Activated T-helper 9 cell treated with anti-CD3 and anti-CD28 coated beads, Interleukin-2, amount 50 U/mL, for 16 hours (primary cell): Measurements from ENCODE around the gene P4HA2.

Experiments used
- DNase-seq: peaks from one replicate; pipeline ENCODE4 v3.0.0-alpha.2; 2020; ENCODE audit warnings: low read depth

The P4HA2 gene

DNA sequence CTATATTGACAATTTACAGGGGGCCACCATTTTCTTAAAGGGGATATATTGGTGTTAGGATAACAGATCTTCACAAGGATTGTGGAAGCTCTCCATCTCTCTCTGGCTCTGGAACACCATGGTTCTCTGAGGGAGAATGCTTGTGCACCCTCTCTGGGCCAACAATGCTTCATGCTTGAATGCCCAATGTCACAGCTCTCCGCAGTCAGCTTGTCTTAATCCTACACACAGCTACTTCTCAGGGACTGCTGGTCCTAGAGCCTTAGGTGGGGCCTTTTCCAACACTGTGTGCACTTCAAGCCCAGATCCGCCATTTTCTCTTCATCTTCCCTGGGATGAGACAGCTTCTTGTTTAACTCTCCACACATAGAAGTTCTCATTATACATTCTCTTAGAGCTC, 22.9 kb upstream of the P4HA2 start:
- DNase-seq, result no peak

DNA sequence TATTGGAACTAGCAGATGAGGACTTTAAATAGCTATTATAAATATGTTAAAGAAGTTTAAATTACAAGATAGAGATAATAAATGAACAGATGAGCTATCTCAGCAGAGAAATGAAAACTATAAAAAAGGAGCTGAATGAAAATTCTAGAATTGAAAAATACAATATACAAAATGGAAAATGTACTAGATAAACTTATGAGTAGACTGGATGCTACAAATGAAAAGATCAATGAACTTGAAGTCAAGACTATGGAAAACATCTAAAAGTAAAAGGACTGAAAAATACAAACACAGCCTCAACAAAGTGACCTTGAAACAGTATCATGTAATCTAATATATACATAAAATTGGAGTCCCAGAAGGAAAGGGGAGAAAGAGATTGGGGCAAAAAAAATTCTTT, 19.2 kb upstream of the P4HA2 start:
- no peak for DNase-seq

DNA sequence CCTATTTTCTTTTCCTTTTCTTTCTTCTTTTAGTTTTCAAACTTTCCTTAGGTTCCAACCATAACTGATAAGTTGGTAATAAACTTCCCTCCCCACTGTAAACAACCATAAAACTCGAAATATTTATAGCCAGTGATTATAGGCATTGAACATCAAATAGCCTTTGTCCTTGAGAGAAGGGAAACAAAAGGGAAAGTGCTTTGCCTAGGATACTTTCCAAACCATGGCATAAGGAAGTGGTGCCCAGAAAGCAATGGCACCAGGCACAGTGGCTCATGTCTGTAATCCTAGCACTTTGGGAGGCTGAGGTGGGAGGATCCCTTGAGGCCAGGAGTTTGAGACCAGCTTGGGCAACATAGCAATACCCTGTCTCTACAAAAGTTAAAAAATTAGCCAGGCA, 17.9 kb upstream of the P4HA2 start:
- no peak for DNase-seq

DNA sequence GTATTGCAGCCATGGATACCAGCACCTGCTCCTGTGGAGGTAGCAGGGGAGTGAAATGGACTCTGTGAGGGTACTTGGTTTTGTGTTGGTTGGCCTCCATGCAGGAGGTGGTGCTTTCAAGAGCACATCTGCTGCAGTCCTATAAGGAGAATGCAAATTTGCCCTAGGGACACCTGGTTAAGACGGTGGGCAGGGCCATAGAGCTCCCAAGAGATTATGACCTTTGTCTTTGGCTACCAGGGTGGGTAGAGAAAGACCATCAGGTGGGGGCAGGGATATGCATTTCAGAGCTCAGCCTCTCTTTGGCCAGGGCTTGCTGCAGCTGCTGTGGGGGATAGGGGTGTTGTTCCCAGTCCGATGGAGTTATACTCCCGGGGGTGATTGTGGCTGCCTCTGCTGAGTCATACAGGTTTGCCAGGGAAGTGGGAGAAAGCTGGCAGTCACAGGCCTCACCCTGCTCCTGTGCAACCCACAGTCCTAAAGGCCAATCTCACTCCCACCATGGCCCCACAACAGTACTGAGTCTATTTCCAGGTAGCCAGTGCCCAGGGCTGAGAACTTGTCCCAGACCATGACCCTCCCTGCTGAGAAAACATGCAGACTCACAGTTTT, 15.8 kb upstream of the P4HA2 start:
- no peak for DNase-seq

DNA sequence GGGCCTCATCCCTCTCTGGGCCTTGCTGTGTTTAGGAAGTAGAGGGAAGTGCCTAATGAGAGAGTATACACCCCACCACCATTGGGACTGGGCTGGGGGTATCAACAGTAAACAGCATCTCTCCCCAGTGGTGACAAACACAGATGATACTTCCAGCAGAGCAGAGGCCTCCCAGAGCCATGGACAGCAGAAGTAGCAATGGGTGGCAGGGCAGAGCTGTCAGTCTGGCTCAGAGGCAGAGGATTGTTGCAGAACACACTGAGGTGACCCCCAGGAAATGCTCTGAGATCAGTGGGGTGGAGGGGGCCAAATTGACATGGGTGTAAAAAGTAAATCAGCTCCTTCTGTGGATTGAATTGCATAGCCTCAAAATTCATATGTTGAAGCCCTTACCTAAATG, 12.1 kb upstream of the P4HA2 start:
- DNase-seq, result no peak

DNA sequence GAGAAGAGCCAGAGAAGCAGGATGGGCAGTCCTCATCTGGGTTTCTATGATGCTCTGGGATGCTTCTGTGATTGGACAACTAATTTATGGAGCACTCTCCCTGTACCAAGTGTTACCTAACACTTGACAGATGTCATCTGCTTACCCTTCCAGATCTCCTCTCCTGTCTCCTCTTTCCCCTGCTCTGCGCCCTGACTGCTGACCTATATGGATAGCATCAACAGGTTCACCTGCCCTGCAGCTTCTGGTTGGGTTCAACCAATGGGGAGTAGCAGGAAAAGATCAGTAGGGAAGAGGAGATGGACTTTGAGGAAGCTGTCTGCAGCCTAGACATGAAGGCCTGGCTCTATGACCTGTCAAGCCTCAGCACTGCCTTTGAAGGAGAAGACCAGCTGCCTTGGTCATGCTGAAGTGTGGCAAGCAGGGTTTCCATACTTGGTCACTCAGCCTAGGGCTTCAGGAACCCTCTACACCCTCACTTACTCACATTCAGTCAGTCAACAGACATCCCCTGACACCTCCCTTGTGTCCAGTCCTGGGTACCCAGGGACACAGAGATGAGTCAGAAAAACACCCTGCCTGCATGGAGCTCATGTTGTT, 11.3 kb upstream of the P4HA2 start:
- no peak for DNase-seq

DNA sequence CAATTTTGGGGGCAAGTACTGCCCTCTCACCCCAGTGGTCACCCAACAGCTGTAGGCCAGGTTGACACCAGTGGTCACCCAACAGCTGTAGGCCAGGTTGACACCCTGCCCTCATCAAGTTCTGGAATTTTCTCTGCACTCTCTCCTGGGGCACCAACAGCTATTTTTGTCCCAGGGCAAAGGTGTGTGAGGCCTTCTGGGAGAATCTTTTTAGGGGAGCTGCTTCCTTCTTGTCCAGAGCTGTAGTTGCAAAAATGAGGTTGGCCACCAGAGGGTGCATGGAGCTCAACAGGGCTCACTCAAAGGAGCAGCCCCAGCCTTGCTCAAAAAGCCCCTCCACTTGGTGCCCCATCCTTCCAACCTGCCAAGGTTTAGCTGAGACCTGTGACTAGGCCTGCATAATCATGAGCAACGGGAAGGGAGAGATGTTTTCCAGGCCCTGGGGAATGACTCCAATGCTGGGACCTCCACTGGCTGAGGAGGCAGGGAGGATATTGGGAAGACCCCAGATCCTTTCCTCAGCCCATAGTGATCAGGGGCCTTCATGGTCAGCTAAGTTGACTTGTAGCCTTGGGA, 10.6 kb upstream of the P4HA2 start:
- peak; percentile 45 for DNase-seq

DNA sequence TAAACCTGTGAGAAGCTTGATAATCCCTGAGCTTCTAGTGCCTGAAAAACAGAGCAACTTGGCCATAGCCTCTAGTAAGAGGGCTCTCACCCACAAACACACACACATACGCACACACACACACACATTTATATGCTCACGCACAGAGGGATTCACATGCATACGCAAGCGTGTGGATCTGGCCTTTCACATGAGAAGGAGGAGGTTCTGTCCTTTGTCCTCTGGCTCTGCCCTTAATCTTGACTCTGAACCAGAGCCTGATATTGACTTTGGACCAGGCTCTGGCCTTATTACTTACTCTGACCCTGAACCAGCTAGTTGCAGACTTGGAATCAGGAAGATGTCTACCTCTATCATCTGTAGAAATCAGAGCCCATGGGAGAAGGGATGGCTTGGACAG, 10.0 kb upstream of the P4HA2 start:
- no peak for DNase-seq

DNA sequence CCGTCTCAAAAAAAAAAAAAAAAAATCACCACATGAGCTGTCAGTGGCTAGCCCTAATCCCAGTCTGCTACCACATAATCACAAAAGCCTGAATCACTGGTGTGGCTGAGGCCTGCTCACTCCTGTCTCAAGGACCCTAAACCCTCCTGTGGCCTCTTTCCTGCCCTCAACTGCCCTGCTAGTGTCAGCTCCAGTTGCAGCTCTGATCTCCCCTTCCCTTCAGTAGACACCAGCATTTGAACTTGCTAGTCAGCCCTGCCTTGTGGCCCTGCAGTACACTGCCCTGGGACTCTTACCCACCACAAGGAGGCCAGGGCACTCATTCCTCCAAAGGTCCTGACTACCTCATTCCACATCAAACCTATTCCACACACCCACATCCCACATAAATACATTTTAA, 9.5 kb upstream of the P4HA2 start:
- DNase-seq, result no peak

DNA sequence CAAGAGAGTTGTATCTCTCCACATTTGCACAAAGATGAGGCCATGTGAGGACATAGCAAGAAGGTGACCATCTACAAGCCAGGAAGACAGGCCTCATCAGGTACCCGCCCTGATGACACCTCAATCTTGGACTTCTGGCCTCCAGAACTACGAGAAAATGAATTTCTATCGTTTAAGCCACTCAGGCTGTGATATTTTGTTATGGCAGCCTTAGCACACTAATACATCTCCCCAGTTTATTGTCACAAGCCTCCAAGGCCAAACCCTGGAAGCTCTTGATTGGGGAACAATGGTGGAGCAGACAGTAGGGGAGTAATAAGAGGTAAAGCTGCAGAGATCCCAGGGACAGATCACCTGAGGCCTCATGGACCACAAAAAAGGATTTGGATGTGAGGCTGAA, 7.7 kb upstream of the P4HA2 start:
- DNase-seq, result no peak

DNA sequence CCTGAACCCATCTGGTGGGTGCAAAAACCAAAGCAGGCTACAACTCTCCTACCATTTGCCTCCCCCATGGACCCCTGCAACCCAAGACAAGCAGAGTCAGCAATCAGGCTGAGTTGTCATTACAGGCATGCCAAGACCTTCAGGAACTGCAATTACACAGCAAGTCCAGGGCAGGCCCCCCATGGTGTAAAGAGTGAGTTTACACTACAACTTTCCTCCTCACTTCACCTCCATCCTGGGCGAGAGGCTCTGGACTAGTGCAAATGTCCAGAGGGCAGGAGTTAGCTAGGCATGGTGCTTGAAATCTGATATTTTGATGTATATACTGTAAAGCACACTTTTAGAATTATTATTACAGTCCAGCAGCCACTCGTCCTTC, 7.0 kb upstream of the P4HA2 start:
- no peak for DNase-seq

DNA sequence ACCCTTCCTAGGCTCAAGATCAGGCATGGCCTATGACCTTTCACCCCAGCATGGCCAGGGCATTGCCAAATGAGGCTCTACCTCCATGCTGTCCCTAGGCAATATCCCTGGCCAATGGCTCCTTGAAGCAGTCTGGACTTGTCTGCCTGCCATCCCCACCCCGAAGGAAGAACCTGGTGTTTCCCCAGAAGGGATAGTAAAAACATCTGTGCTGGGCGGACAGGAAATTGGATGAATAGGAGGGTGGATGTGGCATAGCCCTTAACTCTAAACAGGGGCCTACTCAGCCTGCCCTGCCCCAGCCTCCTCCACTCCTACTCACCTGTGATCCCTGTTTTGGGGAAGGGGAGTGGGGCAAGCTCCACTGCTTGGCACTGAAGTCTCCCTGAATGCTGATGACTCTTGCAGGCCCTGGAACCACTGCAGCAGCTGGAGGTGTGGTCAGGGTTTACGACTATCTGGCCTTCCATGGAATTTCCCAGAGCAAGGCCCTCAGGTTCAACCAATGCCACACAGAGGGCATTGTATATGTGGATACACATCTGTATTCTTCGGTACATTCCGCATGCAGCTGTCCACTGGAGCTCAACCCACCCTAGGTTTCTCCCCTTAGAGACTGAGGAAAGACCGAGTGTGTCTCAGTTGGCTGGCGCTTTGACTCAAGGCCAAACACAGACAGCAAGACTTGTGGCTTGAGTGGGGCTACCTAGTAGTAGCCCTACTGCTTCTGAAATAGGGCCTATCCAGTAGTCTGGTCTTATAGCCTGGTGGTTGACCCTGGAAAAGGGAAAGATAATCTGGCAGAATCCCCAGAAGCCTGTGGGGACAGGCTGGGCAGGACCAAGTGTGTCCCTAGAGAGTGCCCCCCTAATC, 6.4 kb upstream of the P4HA2 start:
- DNase-seq, result no peak

DNA sequence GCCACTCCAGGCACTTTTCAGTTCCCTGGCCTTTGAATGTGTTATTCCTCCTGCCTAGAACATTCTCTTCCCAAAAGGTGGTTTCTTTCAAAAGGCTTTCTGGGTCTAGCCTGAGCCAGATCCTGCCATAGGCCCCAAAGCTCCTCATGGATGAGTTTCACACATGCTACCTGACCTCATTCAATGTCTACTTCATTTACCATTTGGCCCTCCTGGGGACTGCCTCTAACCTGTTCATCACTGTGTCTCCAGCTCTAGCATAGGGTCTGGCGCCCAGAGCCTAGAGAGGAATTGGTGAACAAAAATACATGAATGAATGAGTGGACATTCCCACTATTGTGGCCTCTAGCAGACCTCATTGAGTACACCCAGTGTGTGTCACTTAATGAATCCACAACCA, 5.4 kb upstream of the P4HA2 start:
- DNase-seq, result no peak

DNA sequence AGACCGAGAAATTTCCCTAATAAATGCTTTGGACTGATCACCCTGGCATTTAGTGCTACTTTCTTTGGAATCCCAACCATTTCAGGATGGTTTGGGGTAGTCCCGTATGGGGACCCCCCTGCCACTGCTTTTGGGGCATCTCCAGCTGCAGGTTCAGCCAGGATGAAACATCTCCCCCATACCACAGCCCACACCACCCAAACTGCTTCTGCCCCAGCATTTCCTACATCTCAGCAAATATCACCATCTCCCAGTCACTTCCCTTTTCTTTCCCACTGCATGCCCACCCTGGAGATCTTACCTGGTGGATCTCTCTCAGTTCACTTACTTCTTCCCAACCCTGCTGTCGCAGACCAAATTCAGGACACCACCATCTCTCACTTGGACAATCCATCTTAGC, 4.8 kb upstream of the P4HA2 start:
- DNase-seq, result no peak

DNA sequence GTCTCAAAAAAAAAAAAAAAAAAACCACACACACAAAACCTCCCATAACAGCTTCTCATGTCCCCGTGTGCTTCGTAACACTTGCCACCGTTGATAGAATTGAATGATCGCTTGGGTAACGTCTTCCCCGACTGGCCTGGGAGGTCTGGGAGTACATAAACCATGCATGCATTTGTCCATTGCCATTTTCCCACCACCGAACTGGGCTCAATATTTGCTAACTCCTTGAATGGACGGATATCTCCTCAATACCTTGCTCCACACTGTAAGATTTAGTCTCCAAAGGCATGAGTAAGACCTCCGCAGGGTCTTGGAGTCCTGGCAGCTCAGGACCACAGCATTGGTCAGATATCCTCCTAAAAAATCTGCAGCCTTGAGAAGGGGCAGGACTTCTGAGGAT, 3.2 kb upstream of the P4HA2 start:
- no peak for DNase-seq

DNA sequence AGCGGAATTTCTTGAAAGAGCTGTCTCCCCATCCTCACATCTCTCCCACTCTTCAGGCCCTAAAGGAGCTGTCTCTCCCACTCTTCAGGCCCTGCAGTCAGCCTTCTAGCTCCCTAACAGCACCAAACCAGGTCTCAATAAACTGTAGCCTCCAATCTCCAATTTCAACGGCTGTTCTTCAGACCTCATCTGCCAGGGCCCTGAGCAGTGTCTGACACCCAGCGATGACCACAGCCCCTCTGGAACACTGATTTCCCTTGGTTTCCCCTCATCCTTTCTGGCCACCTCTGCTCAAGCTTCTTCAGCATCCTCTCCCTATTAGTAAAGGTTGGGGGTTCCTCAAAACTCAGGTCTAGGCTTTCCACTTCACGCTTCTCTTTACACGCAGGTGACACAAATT, 1.6 kb upstream of the P4HA2 start:
- DNase-seq, result no peak

DNA sequence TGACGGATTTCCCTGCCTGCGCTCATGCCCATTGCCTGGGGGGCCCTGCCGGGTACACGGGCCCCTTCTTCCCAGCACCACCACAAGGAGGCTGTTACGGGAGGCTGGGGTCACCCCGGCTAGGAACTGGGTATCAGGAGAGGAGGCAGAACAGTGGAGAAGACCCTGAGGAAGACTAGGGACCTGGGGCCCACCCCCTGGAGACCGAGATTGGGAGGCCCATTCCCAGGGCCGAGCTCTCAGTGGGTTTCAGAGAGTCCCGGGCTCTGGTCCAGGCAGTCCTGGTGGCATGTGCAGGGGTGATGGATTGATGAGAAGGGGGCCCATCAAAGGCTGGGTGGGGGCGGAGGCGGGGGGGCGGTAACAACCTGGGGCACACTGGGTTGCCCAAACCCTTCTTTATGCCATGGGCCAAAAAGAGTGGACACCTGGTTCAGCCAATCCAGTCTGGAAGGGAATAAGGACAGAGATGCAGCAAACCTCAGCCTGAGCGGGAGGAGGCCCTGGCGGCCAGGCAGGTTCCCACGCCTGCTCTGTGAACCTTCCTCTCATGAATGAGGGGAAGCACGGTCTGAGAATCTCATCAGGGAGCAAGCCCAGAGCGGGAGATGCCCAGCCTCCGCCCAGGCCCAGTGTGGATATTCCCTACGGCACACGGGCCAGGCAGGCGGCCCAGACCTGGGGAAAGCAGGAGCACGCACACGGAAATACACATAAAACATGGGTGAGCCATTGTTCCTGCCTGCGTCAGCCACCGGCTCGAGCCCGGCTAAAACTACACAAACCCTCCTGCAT, 785 bp upstream of the P4HA2 start:
- no peak for DNase-seq

DNA sequence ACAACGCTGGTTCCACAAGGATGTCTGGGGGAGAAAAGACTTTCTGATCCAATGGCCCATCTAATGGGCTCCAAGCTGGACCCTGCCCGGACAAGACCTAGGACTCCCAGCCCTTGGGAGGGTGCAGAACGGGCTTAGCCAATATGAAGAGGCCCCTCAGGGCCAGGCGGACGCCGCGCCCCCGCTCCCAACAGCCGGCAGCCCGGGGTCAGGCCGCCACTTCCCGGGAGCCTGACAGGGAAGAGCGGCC, 493 bp downstream of the P4HA2 start:
- no peak for DNase-seq

DNA sequence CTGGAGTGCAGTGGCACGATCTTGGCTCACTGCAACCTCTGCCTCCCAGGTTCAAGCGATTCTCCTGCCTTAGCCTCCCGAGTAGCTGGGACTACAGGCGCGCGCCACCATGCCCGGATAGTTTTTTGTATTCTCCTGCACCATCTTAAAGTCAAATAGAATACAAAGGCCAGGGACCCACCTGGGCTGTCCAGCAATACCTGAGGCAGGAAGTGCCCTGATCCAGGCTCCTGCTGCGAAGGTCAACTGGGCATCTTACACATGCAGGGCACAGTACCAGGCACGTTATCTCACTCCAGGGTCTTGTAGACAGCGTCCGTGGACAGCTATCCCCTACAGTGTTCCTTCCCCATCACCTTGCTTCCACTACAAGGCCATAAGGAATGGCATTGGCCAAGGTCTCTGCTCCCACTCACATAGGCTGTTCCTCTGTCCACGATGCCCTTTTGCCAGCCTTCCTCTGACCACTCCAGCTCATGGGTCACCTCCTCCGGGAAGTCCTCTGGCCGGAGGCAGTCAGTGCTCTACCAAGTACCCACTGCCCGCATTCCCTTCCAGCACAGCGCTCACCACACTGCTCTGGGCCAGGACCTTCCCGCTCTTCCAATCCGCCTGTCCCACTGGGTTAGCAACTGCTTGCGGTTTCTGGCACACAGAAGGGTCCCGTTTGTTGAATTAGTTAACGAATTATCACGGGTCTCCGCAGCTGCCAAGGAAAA, 978 bp downstream of the P4HA2 start:
- no peak for DNase-seq

DNA sequence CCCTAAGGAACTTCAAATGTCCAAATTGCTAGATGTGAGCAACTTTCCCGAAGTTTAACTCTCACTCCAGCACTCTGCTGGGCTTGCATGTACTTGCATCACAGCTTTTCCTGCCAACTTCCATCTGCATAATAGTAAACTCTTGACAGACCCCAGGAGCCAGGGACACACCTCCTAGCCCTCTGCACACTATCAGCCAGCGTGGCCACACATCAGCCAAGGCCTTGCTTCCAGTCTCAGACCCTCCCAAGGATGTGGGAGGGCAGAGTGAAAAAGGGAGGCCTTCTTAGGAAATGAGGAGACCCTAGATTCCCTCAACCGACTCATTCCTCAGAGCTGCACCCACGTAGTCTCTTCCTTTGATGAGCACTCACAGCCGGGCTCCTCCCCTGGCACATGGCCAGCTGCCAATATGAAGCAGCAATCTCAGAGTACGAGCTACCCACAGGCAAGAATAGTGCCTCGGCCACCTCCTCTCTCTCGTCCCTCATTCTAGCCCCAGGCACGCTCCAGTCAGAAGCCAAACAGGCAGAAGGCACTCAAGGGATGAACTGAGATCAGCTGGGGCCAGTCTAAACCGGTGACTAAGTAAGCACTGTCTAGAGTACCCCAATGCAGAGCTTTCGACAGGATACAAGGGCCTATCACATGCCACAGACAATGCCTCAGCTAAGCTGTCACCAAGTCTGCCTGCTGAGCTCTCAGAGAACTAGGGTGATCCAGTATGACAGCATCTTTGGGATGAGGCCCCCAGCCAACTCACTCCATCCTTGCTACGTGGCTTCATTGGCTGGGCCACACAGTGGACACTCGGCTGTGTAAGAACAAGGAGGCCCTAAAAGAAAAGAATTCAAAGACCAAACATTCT, 2.3 kb downstream of the P4HA2 start:
- DNase-seq, result no peak

DNA sequence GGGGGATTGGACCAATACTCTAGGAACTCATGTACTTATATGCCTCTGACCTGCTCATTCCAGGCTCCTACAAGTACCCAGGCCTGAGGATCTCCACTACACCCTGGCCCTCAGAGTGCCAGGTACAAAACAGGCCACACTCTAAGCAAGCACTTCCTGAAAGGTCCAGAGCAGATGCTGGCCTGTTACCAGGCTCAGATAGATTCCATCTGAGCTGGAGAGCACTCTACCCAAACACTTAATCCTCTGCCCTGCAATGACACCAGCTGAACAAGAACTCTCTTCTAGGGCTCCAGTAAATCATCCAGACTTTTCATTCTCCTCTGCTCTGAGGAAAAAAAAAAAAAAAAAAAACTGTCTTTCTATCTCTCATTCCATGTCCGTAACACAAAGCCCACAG, 2.9 kb downstream of the P4HA2 start:
- DNase-seq, result no peak
